ENCODE results near the gene NRG4. TPM values are rescaled to one million over a fixed set of nuclear protein-coding genes. Genes with fewer than 3 reads are reported as not detected.
A peak's percentile ranks its signal among the peaks of the same experiment; 100 is the strongest.
"Not testable (repeated sequence)": the region's sequence is repeated elsewhere in the genome, so short reads cannot be mapped to it uniquely, and the experiment has no call there.

The NRG4 gene
- total RNA-seq, 6 donors from 2014 or later: 0.54 to 4.4 (median 1.7) TPM; not detected in 2

GRCh38 chr15:76035593-76035992 lies 23.4 kb upstream of the NRG4 start:
- no peak for TF ChIP-seq POLR2AphosphoS5 (IDR thresholded peaks at IDR 0.05)
- TF ChIP-seq CTCF (IDR thresholded peaks at IDR 0.05): no peak
- TF ChIP-seq POLR2A (IDR thresholded peaks at IDR 0.05): no peak
- no peak for TF ChIP-seq EP300 (IDR thresholded peaks at IDR 0.05)
- DNase-seq (no peak), ATAC-seq (ENCODE audit: low FRiP score in 2 of 2) (no peak)
- Histone ChIP-seq H3K36me3 (no peaks in the 10 kb centered on the region), H3K4me3 (no peak overlapping the region), H3K4me1 (no peaks in the 10 kb centered on the region), H3K27ac (no peak overlapping the region), H3K27me3 (no peaks in the 10 kb centered on the region), H3K9me3 (no peaks in the 10 kb centered on the region)
- WGBS, 2 donors: 46 to 65% methylated on average over 3 of the region's 3 CpGs

- H3K4me1 ChIP-seq: no peaks in the 10 kb centered on the region
- ATAC-seq (ENCODE audit: low FRiP score in 2 of 2) (no peak), DNase-seq (no peak)
- no peaks in the 10 kb centered on the region for H3K27me3 ChIP-seq
- H3K36me3 ChIP-seq: no peaks in the 10 kb centered on the region
- TF ChIP-seq POLR2AphosphoS5 (IDR thresholded peaks at IDR 0.05) (no peak), POLR2A (IDR thresholded peaks at IDR 0.05) (no peak), EP300 (IDR thresholded peaks at IDR 0.05) (no peak), CTCF (IDR thresholded peaks at IDR 0.05) (no peak)
- H3K4me3 ChIP-seq: no peak overlapping the region
- H3K27ac ChIP-seq: no peak overlapping the region
- WGBS, 2 donors: 79 to 80% methylated on average over 2 of the region's 2 CpGs
- no peaks in the 10 kb centered on the region for H3K9me3 ChIP-seq
Observed at GRCh38 chr15:76034111-76034510, 21.9 kb upstream of the NRG4 start.

- H3K27ac ChIP-seq: no peak overlapping the region
- no peak overlapping the region for H3K4me3 ChIP-seq
- H3K36me3 ChIP-seq: no peaks in the 10 kb centered on the region
- WGBS, 2 donors: 88 to 90% methylated on average over 1 of the region's 1 CpG
- TF ChIP-seq CTCF (IDR thresholded peaks at IDR 0.05): no peak
- TF ChIP-seq POLR2AphosphoS5 (IDR thresholded peaks at IDR 0.05): no peak
- no peak for TF ChIP-seq EP300 (IDR thresholded peaks at IDR 0.05)
- TF ChIP-seq POLR2A (IDR thresholded peaks at IDR 0.05): no peak
- no peak for DNase-seq
- no peak for ATAC-seq (ENCODE audit: low FRiP score in 2 of 2)
- H3K4me1 ChIP-seq: no peaks in the 10 kb centered on the region
- H3K27me3 ChIP-seq: no peaks in the 10 kb centered on the region
- no peaks in the 10 kb centered on the region for H3K9me3 ChIP-seq
Observed at GRCh38 chr15:76033438-76033837, 21.2 kb upstream of the NRG4 start.

- Histone ChIP-seq H3K27ac (no peak overlapping the region), H3K27me3 (no peaks in the 10 kb centered on the region), H3K36me3 (no peaks in the 10 kb centered on the region), H3K9me3 (peaks cover 0 to under 1% (median 0%) of the 10 kb centered on the region in 4 donors), H3K4me1 (no peaks in the 10 kb centered on the region), H3K4me3 (no peak overlapping the region)
- ATAC-seq (ENCODE audit: low FRiP score in 2 of 2) (no peak), DNase-seq (no peak)
- 83 to 86% methylated on average over 1 of the region's 1 CpG for WGBS, 2 donors
- TF ChIP-seq EP300 (IDR thresholded peaks at IDR 0.05) (no peak), CTCF (IDR thresholded peaks at IDR 0.05) (no peak), POLR2A (IDR thresholded peaks at IDR 0.05) (no peak), POLR2AphosphoS5 (IDR thresholded peaks at IDR 0.05) (no peak)
Observed at GRCh38 chr15:76032046-76032445, 19.8 kb upstream of the NRG4 start.

- ATAC-seq (ENCODE audit: low FRiP score in 2 of 2) (peak in 1 of 2 donors; percentile 11), DNase-seq (no peak)
- Histone ChIP-seq H3K9me3 (peaks cover 6 to 16% (median 12%) of the 10 kb centered on the region in 4 donors), H3K36me3 (no peaks in the 10 kb centered on the region), H3K4me1 (no peaks in the 10 kb centered on the region), H3K27me3 (no peaks in the 10 kb centered on the region), H3K27ac (no peak overlapping the region), H3K4me3 (no peak overlapping the region)
- TF ChIP-seq CTCF (IDR thresholded peaks at IDR 0.05) (no peak), POLR2A (IDR thresholded peaks at IDR 0.05) (no peak), EP300 (IDR thresholded peaks at IDR 0.05) (no peak), POLR2AphosphoS5 (IDR thresholded peaks at IDR 0.05) (no peak)
- 86 to 93% methylated on average over 4 of the region's 4 CpGs for WGBS, 2 donors
Observed at GRCh38 chr15:76024021-76024768, 12.0 kb upstream of the NRG4 start.

GRCh38 chr15:76013470-76013869 lies 1.2 kb upstream of the NRG4 start:
- not testable (repeated sequence) for ATAC-seq (ENCODE audit: low FRiP score in 2 of 2); H3K27me3 ChIP-seq; H3K27ac ChIP-seq; H3K4me1 ChIP-seq; H3K9me3 ChIP-seq; H3K36me3 ChIP-seq; H3K4me3 ChIP-seq; DNase-seq
- WGBS, 2 donors: 95 to 96% methylated on average over 4 of the region's 4 CpGs

Data from upper lobe of left lung (tissue), 6 donors.